Endothelial cell of umbilical vein (primary cell): Measurements from ENCODE around the gene OXSR1. TPM values are rescaled to one million over a fixed set of nuclear protein-coding genes. Genes with fewer than 3 reads are reported as not detected.

Experiments
- BruUV-seq: library from RNA; stranded (reverse); fragments of 400-500 nt; replicated peaks from 2 replicates; lab custom pipeline; 2021; lab: Mats Ljungman, UMichigan
- CTCF ChIA-PET: fragments of 300-600, 350-600 bp; sonication (Branson Sonifier 250); formaldehyde crosslinking; loops from one replicate; lab custom pipeline; 2021; ENCODE audit warnings: antibody characterized with exemption, inconsistent platforms; lab: Charles Lee
- POLR2A ChIA-PET: fragments of 300-600, 350-600 bp; sonication (Branson Sonifier 250); formaldehyde crosslinking; loops from one replicate; lab custom pipeline; 2021; ENCODE audit warnings: antibody characterized with exemption, inconsistent platforms; lab: Charles Lee
- DNase-seq: peaks from one replicate; pipeline ENCODE4 v3.0.0-alpha.2; 2011; ENCODE audit warnings: low read depth, low spot score
- FAIRE-seq: peaks from 2 replicates; lab custom pipeline; 2011; peaks lifted over from hg19 to GRCh38; lab: Jason Lieb, UNC
- H2AFZ ChIP-seq: 2 replicates; pipeline ENCODE4 v1.6.0; 2012; ENCODE audit warnings: low read depth, low read length, control low read depth, inconsistent platforms
- H3K27ac ChIP-seq: 2 replicates; pipeline ENCODE4 v1.5.1; 2011; ENCODE audit warnings: low read depth, mild to moderate bottlenecking, control low read depth, low read length, moderate library complexity; ENCODE audit not compliant: insufficient read depth
- H3K27me3 ChIP-seq, 2 experiments: 2 replicates each; pipeline versions ENCODE4 v1.6.0 to v1.6.1; 2011; ENCODE audit warnings: low read length in 2 of 2, mixed read lengths in 1 of 2; ENCODE audit not compliant: control insufficient read depth in 2 of 2, insufficient read depth in 2 of 2
- H3K36me3 ChIP-seq, 2 experiments: 2 replicates in 1 of 2; 3 replicates in 1 of 2; pipeline ENCODE4 v1.5.1; 2011; ENCODE audit warnings: low read length in 2 of 2, mild to moderate bottlenecking in 1 of 2, moderate library complexity in 1 of 2; ENCODE audit not compliant: control insufficient read depth in 2 of 2, insufficient read depth in 2 of 2; ENCODE audit errors: extremely low read depth in 1 of 2
- H3K4me1 ChIP-seq: 3 replicates; pipeline ENCODE4 v1.5.1; 2011; ENCODE audit warnings: mild to moderate bottlenecking, low read length; ENCODE audit not compliant: control insufficient read depth, insufficient read depth; ENCODE audit errors: extremely low read depth
- H3K4me2 ChIP-seq: 2 replicates; pipeline ENCODE4 v1.6.1; 2011; ENCODE audit warnings: low read length, control low read depth, mixed read lengths; ENCODE audit not compliant: insufficient read depth
- H3K4me3 ChIP-seq, 3 experiments: fragments of 200-600 bp in 1 of 3; sonication (generic), shearing (Covaris generic) in 1 of 3; replicated peaks in 1 of 3; 2 replicates each; pipeline ENCODE4 v1.5.1; 2011 to 2016; ENCODE audit warnings: control low read depth in 3 of 3, low read length in 3 of 3, mild to moderate bottlenecking in 2 of 3, inconsistent platforms in 1 of 3, low read depth in 1 of 3, moderate library complexity in 1 of 3; ENCODE audit not compliant: insufficient read depth in 1 of 3
- H3K79me2 ChIP-seq: 2 replicates; pipeline ENCODE4 v1.6.0; 2012; ENCODE audit warnings: low read length, inconsistent platforms; ENCODE audit not compliant: control insufficient read depth, insufficient read depth
- H3K9ac ChIP-seq: replicated peaks from 2 replicates; pipeline ENCODE3; 2011; ENCODE audit warnings: low read length, control low read depth; ENCODE audit not compliant: insufficient read depth; ENCODE audit errors: extremely low read depth
- H3K9me1 ChIP-seq: replicated peaks from 3 replicates; pipeline ENCODE4 v1.6.0; 2011; ENCODE audit warnings: mild to moderate bottlenecking, low read length; ENCODE audit not compliant: control insufficient read depth, insufficient read depth; ENCODE audit errors: extremely low read depth
- H3K9me3 ChIP-seq: replicated peaks from 2 replicates; pipeline ENCODE4 v1.5.1; 2012; ENCODE audit warnings: low read length, inconsistent platforms; ENCODE audit not compliant: control insufficient read depth, insufficient read depth
- H4K20me1 ChIP-seq: replicated peaks from 2 replicates; pipeline ENCODE3; 2011; ENCODE audit warnings: mild to moderate bottlenecking, low read length; ENCODE audit not compliant: control insufficient read depth, insufficient read depth; ENCODE audit errors: extremely low read depth
- EZH2 ChIP-seq: IDR thresholded peaks from 2 replicates; pipeline ENCODE4 v1.6.1; 2012; ENCODE audit warnings: borderline replicate concordance, low read depth, mild to moderate bottlenecking, moderate library complexity, low read length, inconsistent platforms; ENCODE audit not compliant: severe bottlenecking
- FOS ChIP-seq: IDR thresholded peaks from 2 replicates; pipeline ENCODE4 v1.6.1; 2011; ENCODE audit warnings: mild to moderate bottlenecking, low read length, moderate library complexity, borderline replicate concordance; ENCODE audit not compliant: insufficient read depth
- GATA2 ChIP-seq: IDR thresholded peaks from 2 replicates; pipeline ENCODE4 v1.7.0; 2011; ENCODE audit warnings: low read depth, mild to moderate bottlenecking, moderate library complexity, mixed read lengths, low read length; ENCODE audit not compliant: insufficient read length, insufficient read depth
- JUN ChIP-seq: IDR thresholded peaks from 2 replicates; pipeline ENCODE4 v1.6.1; 2011; ENCODE audit warnings: borderline replicate concordance, low read depth; ENCODE audit not compliant: insufficient read length, insufficient read depth
- MYC ChIP-seq: IDR thresholded peaks from one replicate; pipeline ENCODE4 v1.6.1; 2011; ENCODE audit warnings: mild to moderate bottlenecking, low read depth, low read length
- POLR2A ChIP-seq: IDR thresholded peaks from 2 replicates; pipeline ENCODE4 v1.6.1; 2012; ENCODE audit warnings: low read depth, mild to moderate bottlenecking, control low read depth, low read length
- POLR2AphosphoS5 ChIP-seq: IDR thresholded peaks from 2 replicates; pipeline ENCODE4 v1.6.1; 2012; ENCODE audit warnings: low read depth, mild to moderate bottlenecking, control low read depth, low read length, moderate library complexity; ENCODE audit not compliant: insufficient read depth
- dilution Hi-C: fragments of 300-500 bp; cut with MboI; formaldehyde crosslinking; loops from one replicate; pipeline ENCODE4 v1.15.0; 2019; ENCODE audit warnings: low sequenced_read_pairs; ENCODE audit not compliant: extremely low pct_ligation_motif_present
- intact Hi-C: fragments of 100-400 bp; cut with micrococcal nuclease; formaldehyde crosslinking; loops from one replicate; pipeline ENCODE4 v1.10.0; 2022
- polyA plus RNA-seq, 4 experiments: library from polyadenylated mRNA; depleted of rRNA in 3 of 4; stranded (reverse) in 3 of 4; unstranded in 1 of 4; fragments of >200 nt; gene quantifications; 2 replicates each; pipeline versions ENCODE4 v1.2.1 to v1.2.3, GENCODE V29; 2011 to 2012; ENCODE audit warnings: missing spikeins in 1 of 4
- total RNA-seq: library from RNA; stranded (reverse); gene quantifications from 2 replicates; pipeline ENCODE4 v1.2.3, GENCODE V29; 2021
- TF ChIP-seq, protein P1 (sequence below), 2 donors: IDR thresholded peaks; 1 replicate in 1 of 2; 2 replicates in 1 of 2; pipeline ENCODE4 v1.5.1; 2011; ENCODE audit warnings: low read length in 2 of 2, mild to moderate bottlenecking in 2 of 2, moderate library complexity in 2 of 2, control low read depth in 1 of 2, inconsistent platforms in 1 of 2, low read depth in 1 of 2; ENCODE audit not compliant: insufficient read depth in 1 of 2; ENCODE audit errors: extremely low read depth in 1 of 2
- TF ChIP-seq, protein P2 (sequence below): IDR thresholded peaks from 2 replicates; pipeline ENCODE4 v1.6.1; 2011; ENCODE audit not compliant: insufficient read depth, insufficient read length

Gene OXSR1
- total and polyA plus RNA-seq, 2 donors (not counting 3 experiments of a cell fraction or from before 2014, with no cell fraction given): 15.1 to 32.9 TPM

DNA sequence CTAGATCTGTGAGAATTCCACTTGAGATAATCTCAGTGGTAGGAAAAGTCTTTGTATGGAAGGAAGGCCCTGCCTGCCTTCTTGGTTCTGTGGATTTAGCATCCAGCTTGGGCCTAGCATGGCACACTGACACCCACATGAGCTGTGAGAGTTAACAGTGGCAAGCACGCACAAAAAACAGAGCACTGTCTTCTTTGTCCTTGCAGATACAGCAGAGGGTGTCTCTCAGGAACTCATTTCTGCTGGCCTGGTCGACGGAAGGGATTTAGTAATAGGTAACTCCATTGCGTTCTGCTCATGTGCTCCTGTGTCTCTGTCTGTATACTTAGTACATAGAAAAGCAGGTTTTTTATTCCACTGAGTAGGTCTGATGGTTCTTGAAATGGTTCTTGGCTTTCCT lies 85.9 kb downstream of the OXSR1 start:
- H3K9ac ChIP-seq: no peak overlapping the region
- DNase-seq (no peak), FAIRE-seq (no peak)
- POLR2A ChIA-PET: no interaction called here
- peaks cover 14 to 22% of the 10 kb centered on the region in 2 experiments for H3K36me3 ChIP-seq
- H3K4me2 ChIP-seq: no peak overlapping the region
- no peak for TF ChIP-seq EZH2
- TF ChIP-seq, protein P1, sequence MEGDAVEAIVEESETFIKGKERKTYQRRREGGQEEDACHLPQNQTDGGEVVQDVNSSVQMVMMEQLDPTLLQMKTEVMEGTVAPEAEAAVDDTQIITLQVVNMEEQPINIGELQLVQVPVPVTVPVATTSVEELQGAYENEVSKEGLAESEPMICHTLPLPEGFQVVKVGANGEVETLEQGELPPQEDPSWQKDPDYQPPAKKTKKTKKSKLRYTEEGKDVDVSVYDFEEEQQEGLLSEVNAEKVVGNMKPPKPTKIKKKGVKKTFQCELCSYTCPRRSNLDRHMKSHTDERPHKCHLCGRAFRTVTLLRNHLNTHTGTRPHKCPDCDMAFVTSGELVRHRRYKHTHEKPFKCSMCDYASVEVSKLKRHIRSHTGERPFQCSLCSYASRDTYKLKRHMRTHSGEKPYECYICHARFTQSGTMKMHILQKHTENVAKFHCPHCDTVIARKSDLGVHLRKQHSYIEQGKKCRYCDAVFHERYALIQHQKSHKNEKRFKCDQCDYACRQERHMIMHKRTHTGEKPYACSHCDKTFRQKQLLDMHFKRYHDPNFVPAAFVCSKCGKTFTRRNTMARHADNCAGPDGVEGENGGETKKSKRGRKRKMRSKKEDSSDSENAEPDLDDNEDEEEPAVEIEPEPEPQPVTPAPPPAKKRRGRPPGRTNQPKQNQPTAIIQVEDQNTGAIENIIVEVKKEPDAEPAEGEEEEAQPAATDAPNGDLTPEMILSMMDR (IDR thresholded peaks at IDR 0.05; ENCODE audit: extremely low read depth in 1 of 2, insufficient read depth in 1 of 2, low read depth in 1 of 2, low read length in 2 of 2): no peak
- TF ChIP-seq GATA2: no peak
- no peak for TF ChIP-seq MYC
- no peak for TF ChIP-seq POLR2A
- no peak for TF ChIP-seq FOS
- TF ChIP-seq, protein P2, sequence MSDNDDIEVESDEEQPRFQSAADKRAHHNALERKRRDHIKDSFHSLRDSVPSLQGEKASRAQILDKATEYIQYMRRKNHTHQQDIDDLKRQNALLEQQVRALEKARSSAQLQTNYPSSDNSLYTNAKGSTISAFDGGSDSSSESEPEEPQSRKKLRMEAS: no peak
- TF ChIP-seq JUN: no peak
- TF ChIP-seq POLR2AphosphoS5: no peak
- no peaks in the 10 kb centered on the region for H3K9me1 ChIP-seq
- dilution Hi-C loops (no loop called here), intact Hi-C loops (no loop called here)
- no peaks in the 10 kb centered on the region for H3K79me2 ChIP-seq
- H3K4me1 ChIP-seq: no peaks in the 10 kb centered on the region
- no peak overlapping the region for H2AFZ ChIP-seq
- no peak overlapping the region for H3K27ac ChIP-seq
- no peaks in the 10 kb centered on the region for H3K27me3 ChIP-seq
- no TSS peak for BruUV-seq
- CTCF ChIA-PET: no interaction called here
- no peak overlapping the region for H3K4me3 ChIP-seq
- no peaks in the 10 kb centered on the region for H4K20me1 ChIP-seq
- no peaks in the 10 kb centered on the region for H3K9me3 ChIP-seq
